ENCODE measurements around the gene CPD.
"Not testable (repeated sequence)": the region's sequence is repeated elsewhere in the genome, so short reads cannot be mapped to it uniquely, and the experiment has no call there.

CPD gene

DNA sequence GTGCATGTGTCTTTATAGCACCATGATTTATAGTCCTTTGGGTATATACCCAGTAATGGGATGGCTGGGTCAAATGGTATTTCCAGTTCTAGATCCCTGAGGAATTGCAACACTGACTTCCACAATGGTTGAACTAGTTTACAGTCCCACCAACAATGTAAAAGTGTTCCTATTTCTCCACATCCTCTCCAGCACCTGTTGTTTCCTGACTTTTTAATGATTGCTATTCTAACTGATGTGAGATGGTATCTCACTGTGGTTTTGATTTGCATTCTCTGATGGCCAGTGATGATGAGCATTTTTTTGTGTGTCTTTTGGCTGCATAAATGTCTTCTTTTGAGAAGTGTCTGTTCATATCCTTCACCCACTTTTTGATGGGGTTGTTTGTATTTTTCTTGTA is 67.9 kb downstream of the CPD start:
- H3K36me3 ChIP-seq (replicated peaks): peaks cover 13% of the 10 kb centered on the region
- H3K27me3 ChIP-seq (ENCODE audit: low read depth); H3K4me3 ChIP-seq; DNase-seq (ENCODE audit: low spot score in 2 of 2); H3K4me1 ChIP-seq; H3K9me3 ChIP-seq; in situ Hi-C loops (cut with MboI; ENCODE audit: low sequenced_read_pairs): not testable (repeated sequence)

DNA sequence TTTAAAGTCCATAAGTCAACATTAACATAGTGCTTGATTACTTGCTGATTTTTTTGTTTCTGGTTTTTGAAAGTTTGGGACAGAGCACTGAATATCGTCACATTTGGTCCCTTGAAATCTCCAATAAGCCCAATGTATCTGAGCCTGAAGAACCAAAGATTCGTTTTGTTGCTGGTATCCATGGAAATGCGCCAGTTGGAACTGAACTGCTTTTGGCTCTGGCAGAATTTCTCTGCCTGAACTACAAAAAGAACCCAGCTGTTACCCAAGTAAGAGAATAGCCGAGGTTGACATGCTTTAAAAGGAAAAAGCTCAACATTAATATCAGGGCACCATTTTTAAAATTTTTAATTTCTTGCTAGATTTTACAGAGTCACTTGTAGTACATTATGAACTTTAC is 70.8 kb downstream of the CPD start:
- no peak for DNase-seq (ENCODE audit: low spot score in 2 of 2)
- Histone ChIP-seq H3K4me1 (no peaks in the 10 kb centered on the region), H3K9me3 (no peaks in the 10 kb centered on the region), H3K4me3 (no peak overlapping the region), H3K36me3 (replicated peaks) (peaks cover 16% of the 10 kb centered on the region), H3K27me3 (ENCODE audit: low read depth) (no peaks in the 10 kb centered on the region)
- in situ Hi-C loops (cut with MboI; ENCODE audit: low sequenced_read_pairs): no loop called here

DNA sequence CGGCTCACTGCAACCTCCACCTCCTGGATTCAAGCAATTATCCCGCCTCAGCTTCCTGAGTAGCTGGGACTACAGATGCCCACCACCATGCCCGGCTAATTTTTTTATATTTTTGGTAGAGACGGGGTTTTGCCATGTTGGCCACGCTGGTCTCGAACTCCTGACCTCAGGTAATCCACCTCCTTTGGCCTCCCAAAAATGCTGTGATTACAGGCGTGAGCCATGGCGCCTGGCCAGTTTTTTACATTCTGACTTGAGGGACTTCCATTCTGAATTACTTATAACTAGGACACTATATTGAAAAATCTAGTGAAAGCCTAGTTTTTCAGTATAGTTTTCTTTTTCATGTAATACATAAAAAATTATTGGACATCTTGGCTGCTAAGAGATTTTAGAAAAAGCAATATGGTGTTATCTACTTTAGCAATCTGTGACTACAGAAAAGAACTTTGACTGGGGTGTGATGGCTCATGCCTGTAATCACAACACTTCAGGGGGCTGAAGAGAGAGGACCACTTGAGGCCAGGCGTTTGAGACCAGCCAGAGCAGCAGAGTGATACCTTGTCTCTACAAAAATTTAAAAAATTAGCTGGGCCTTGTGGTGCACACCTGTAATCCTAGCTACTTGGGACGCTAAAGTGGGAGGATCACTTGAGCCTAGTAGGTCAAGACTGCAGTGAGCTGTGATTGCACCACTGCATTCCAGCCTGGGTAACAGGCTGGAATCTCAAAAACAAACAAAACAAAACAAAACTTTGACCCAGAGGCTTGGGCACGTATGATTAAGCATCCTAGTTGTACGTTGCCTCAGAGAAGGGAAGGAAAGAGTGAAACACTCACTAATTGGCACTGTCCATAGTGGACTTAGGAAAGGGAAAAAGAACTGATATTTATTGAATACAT is 71.6 kb downstream of the CPD start:
- Histone ChIP-seq H3K4me3 (no peak overlapping the region), H3K9me3 (no peaks in the 10 kb centered on the region), H3K36me3 (replicated peaks) (peaks cover 18% of the 10 kb centered on the region), H3K4me1 (no peaks in the 10 kb centered on the region), H3K27me3 (ENCODE audit: low read depth) (no peaks in the 10 kb centered on the region)
- in situ Hi-C loops (cut with MboI; ENCODE audit: low sequenced_read_pairs): no loop called here
- no peak for DNase-seq (ENCODE audit: low spot score in 2 of 2)

DNA sequence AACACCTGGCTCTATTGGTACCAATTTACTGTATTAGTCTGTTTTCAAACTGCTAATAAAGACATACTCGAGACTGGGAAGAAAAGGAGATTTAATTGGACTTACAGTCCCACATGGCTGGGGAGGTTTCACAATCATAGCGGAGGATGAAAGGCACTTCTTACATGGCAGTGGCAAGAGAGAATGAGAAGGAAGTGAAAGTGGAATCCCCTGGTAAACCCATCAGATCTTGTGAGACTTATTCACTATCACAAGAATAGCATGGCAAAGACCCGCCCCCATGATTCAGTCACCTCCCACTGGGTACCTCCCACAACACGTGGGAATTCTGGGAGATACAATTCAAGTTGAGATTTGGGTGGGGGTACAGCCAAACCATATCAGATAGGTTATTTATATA is 75.9 kb downstream of the CPD start:
- no peak overlapping the region for H3K4me3 ChIP-seq

DNA sequence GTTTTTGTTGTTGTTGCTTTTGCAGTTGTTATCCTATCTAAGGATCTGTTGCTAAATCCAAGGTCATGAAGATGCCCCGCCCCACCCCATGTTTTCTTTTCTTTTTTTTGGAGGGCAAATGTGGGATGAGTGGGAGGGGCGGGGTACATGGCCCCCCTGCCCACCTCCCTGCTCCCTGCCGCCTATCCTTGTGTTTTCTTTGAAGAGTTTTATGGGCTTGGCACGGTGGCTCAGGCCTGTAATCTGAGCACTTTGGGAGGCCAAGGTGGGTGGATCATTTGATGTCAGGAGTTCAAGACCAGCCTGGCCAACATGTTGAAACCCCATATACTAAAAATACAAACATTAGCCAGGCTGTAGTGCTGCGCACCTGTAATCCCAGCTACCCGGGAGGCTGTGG is 79.6 kb downstream of the CPD start:
- no peaks in the 10 kb centered on the region for H3K27me3 ChIP-seq (ENCODE audit: low read depth)
- no peak overlapping the region for H3K4me3 ChIP-seq
- H3K9me3 ChIP-seq: no peaks in the 10 kb centered on the region
- peaks cover 28% of the 10 kb centered on the region for H3K36me3 ChIP-seq (replicated peaks)
- DNase-seq (ENCODE audit: low spot score in 2 of 2): no peak
- H3K4me1 ChIP-seq: no peaks in the 10 kb centered on the region
- in situ Hi-C loops (cut with MboI; ENCODE audit: low sequenced_read_pairs): no loop called here

More for the DNA sequence above, 75.9 kb downstream of the CPD start:
- DNase-seq (ENCODE audit: low spot score in 2 of 2): no peak
- no peaks in the 10 kb centered on the region for H3K9me3 ChIP-seq
- in situ Hi-C loops (cut with MboI; ENCODE audit: low sequenced_read_pairs): no loop called here
- no peaks in the 10 kb centered on the region for H3K4me1 ChIP-seq
- H3K36me3 ChIP-seq (replicated peaks): peaks cover 24% of the 10 kb centered on the region
- no peaks in the 10 kb centered on the region for H3K27me3 ChIP-seq (ENCODE audit: low read depth)

DNA sequence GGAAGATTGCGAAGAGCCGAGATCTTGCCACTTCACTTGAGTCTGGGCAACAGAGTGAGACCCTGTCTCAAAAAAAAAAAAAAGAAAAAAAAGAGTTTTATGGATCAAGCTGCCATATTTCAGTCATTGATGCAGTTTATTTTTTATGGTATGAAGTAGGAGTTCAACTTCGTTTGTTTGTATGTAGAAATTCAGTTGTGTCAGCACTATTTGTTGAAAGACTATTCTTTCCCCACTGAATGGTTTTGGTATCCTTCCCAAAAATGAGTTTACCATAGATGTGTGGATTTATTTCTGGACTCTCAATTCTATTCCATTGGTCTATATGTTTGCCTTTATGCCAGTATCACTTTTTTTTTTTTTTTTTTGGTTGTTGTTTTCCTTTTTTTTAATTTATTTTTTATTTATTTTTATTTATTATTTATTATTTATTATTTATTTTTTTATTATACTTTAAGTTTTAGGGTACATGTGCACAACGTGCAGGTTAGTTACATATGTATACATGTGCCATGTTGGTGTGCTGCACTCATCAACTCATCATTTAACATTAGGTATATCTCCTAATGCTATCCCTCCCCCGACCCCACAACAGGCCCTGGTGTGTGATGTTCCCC is 80.2 kb downstream of the CPD start:
- H3K27me3 ChIP-seq (ENCODE audit: low read depth); DNase-seq (ENCODE audit: low spot score in 2 of 2); H3K9me3 ChIP-seq; H3K4me1 ChIP-seq; in situ Hi-C loops (cut with MboI; ENCODE audit: low sequenced_read_pairs); H3K4me3 ChIP-seq: not testable (repeated sequence)
- H3K36me3 ChIP-seq (replicated peaks): peaks cover 28% of the 10 kb centered on the region

DNA sequence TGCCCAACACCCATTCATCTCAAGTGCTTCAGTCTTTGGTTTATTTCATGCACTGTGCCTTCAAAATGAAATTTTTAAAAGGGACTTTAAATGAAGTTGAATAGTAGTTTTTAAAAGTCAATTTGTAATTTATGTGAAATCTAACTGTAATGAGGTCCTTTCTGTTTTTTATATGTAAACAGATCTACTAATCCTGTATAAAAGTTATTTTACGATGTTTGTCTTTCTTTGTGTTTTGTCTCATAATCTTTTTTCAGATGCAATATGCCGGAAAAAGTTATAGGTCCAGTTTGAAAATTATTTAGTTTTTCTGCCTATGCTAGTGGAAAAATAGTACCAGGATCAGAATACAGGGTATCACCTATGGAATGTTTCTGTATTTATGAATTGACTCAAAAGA is 89.7 kb downstream of the CPD start:
- peaks cover 16% of the 10 kb centered on the region for H3K27me3 ChIP-seq (ENCODE audit: low read depth)
- in situ Hi-C loops (cut with MboI; ENCODE audit: low sequenced_read_pairs): no loop called here
- no peak overlapping the region for H3K4me3 ChIP-seq
- peak in 1 of 2 experiments; percentile 56 for DNase-seq (ENCODE audit: low spot score in 2 of 2)
- peaks cover 10% of the 10 kb centered on the region for H3K36me3 ChIP-seq (replicated peaks)
- H3K4me1 ChIP-seq: peaks cover 13% of the 10 kb centered on the region
- H3K9me3 ChIP-seq: no peaks in the 10 kb centered on the region

DNA sequence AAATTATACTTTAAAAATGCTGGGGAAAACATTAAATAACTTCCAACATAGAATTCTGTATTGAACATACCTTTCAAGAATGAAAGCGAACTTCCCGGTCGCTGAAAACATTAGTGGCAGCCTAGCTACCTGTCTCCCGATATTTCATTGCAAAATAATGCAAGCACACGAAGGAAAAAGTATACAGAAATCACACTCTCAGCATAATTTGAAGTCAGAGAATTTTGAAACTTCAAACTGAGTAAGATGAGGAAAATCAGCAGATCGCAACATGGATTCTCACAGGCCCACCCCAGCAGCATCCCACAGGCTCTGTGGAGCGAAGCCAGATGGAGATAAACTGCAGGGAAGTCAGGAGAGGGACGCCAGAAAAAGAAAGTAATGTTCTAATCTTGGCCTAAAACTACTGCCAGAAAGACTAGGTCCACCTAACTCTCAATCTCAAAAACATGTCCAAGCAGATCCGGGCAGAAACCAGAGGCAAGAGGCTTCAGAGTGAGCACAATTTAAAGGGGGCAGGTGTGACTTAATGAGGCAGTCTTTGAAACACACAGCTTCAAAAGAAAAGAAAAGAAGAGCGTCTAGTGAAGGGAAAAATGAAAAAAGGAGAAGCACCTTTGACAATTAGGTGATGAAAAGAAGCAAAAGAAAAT is 93.6 kb downstream of the CPD start:
- no peak for DNase-seq (ENCODE audit: low spot score in 2 of 2)
- Histone ChIP-seq H3K27me3 (ENCODE audit: low read depth) (peaks cover 17% of the 10 kb centered on the region), H3K4me3 (no peak overlapping the region), H3K4me1 (peaks cover 18% of the 10 kb centered on the region), H3K9me3 (no peaks in the 10 kb centered on the region), H3K36me3 (replicated peaks) (no peaks in the 10 kb centered on the region)
- in situ Hi-C loops (cut with MboI; ENCODE audit: low sequenced_read_pairs): loop anchor here (10.0 kb wide), 1 partner anchor 242 kb away; no protein-coding TSS in a partner anchor

DNA sequence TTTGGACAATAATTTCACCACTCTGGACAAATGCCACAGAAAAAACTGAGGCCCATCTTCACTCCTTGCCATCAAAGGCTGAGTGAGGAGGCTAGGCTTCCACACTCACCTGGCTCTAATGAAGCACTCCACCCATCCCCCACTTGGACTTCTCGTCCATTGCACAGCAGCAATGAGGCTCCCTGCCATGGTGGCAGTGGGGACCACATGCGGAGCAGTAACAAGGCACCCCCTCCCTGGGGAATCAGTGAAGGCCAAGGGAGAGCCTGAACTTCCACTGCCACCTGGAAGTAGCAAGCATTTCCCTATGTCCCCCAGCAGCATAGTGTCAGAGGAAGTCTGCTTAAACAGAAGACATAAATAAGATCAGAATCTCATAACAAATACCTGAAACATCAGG is 96.5 kb downstream of the CPD start:
- in situ Hi-C loops (cut with MboI; ENCODE audit: low sequenced_read_pairs): loop anchor here (10.0 kb wide), 1 partner anchor 240 kb away; no protein-coding TSS in a partner anchor
- Histone ChIP-seq H3K36me3 (replicated peaks) (no peaks in the 10 kb centered on the region), H3K4me1 (peaks cover 9% of the 10 kb centered on the region; the same call in 1 of the 2 replicates), H3K9me3 (no peaks in the 10 kb centered on the region), H3K27me3 (ENCODE audit: low read depth) (peaks cover 15% of the 10 kb centered on the region), H3K4me3 (no peak overlapping the region)
- DNase-seq (ENCODE audit: low spot score in 2 of 2): no peak

DNA sequence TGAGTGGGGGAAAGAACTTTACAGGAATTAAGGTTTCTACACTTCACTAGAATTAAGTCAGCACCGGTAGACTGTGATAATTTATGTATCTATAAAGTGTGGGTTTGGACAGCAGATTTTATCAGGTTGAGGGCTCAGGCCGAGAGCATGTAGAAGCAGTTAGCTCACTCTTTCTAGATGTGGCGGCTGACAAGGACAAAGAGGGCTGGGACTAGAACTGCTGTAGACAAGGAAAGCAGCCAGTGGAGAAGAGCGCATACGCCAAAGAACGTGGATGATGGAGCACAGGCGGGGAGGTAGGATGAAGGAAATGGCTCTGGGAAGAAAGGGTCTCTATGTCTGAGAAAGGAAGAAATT is 98.0 kb downstream of the CPD start:
- Histone ChIP-seq H3K4me1 (peaks cover 9% of the 10 kb centered on the region; the same call in 1 of the 2 replicates), H3K9me3 (no peaks in the 10 kb centered on the region), H3K36me3 (replicated peaks) (peaks cover 10% of the 10 kb centered on the region; the same call in 1 of the 2 replicates), H3K27me3 (ENCODE audit: low read depth) (peaks cover 12% of the 10 kb centered on the region), H3K4me3 (peak overlapping the region; percentile 81)
- peak in 1 of 2 experiments; percentile 17 for DNase-seq (ENCODE audit: low spot score in 2 of 2)
- in situ Hi-C loops (cut with MboI; ENCODE audit: low sequenced_read_pairs): loop anchor here (10.0 kb wide), 1 partner anchor 238 kb away; no protein-coding TSS in a partner anchor

DNA sequence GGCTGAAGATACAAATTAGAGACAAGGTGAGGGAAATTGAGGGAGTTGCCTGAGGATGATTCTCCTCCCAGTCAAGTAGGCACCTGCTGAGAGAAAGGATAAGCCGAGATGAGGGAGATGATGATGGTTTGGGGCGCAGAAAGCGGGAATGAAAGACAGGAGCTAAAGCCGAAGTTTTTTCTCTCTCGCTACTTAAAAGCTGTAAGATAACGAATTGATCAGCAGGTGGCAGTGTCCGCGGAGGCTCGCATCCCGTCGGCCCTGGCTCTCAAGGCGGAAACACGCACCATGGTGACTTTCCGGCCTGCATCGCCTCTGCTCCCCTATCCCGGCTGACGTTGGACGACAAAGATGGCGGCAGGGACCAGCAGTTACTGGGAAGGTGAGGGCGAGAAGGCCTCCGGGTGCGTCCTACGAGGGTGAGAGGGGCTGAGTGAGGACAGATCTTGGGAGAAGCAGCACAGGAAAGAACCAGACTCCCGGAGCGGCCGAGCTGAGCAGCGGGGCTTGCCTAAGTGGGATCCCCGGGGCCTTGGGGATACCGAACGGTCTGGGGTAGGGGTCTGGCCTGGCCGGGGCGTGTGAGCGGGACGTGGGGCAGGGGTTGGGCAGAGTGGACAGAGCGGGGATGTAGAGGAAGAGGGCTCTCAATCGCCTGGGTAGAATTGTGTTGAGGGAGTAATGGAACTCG is 98.5 kb downstream of the CPD start, which contains the start of gene GOSR1:
GOSR1 (plus strand) TSS at position 326 of the 691 bp plus-strand sequence; CDS start at position 352, 26 bp downstream.
- peaks cover 9% of the 10 kb centered on the region; the same call in 1 of the 2 replicates for H3K4me1 ChIP-seq
- peak; percentile 91 to 95 for DNase-seq (ENCODE audit: low spot score in 2 of 2)
- in situ Hi-C loops (cut with MboI; ENCODE audit: low sequenced_read_pairs): loop anchor here (10.0 kb wide), 1 partner anchor 238 kb away; no protein-coding TSS in a partner anchor
- peak within 1 kb of the TSS; percentile 81 for H3K4me3 ChIP-seq
- H3K9me3 ChIP-seq: no peaks in the 10 kb centered on the region
- H3K36me3 ChIP-seq (replicated peaks): peaks cover 14% of the 10 kb centered on the region
- H3K27me3 ChIP-seq (ENCODE audit: low read depth): peaks cover 9% of the 10 kb centered on the region

DNA sequence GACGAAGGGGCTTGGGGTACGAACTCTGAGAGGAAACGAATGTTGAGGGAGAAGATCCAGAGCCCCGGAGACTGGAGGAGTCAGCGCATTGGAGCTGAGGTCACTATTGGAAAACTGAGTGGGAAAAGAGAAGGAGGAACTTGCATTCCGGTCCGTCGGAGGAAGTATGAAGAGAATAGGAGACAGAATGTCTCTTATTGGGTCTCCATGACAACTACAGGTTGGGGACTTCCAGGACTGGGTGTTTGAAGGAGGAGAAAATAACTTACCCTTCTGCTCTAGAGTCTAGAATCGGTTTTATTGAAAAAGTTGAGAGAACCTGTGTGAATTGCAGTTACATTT is 99.0 kb downstream of the CPD start:
- in situ Hi-C loops (cut with MboI; ENCODE audit: low sequenced_read_pairs): loop anchor here (10.0 kb wide), 1 partner anchor 237 kb away; no protein-coding TSS in a partner anchor
- Histone ChIP-seq H3K9me3 (no peaks in the 10 kb centered on the region), H3K27me3 (ENCODE audit: low read depth) (peaks cover 8% of the 10 kb centered on the region), H3K36me3 (replicated peaks) (peaks cover 19% of the 10 kb centered on the region), H3K4me3 (peak overlapping the region; percentile 81), H3K4me1 (peaks cover 9% of the 10 kb centered on the region; the same call in 1 of the 2 replicates)
- DNase-seq (ENCODE audit: low spot score in 2 of 2): no peak

DNA sequence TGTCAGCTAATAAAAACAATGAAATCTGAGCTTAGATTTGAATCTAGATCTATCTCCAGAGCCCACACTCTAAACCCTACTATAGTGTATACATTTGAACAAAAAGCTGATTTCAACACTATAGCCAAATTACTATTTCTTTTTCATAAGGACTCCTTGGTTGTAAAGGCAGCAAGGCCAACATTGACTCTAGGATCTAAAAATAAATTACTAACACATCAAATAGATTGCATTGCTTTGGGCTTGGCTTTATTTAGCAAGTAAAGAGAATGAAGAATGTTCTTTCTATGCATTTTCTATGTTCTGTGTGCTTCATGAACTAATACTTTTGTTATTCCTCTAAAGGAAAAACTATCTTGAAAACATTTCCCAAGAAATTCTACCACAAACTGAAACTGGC is 103.8 kb downstream of the CPD start:
- in situ Hi-C loops (cut with MboI; ENCODE audit: low sequenced_read_pairs): no loop called here
- H3K36me3 ChIP-seq (replicated peaks): peaks cover 40% of the 10 kb centered on the region
- no peak for DNase-seq (ENCODE audit: low spot score in 2 of 2)

More for the DNA sequence above, 103.8 kb downstream of the CPD start:
- H3K27me3 ChIP-seq (ENCODE audit: low read depth): no peaks in the 10 kb centered on the region
- no peaks in the 10 kb centered on the region for H3K9me3 ChIP-seq
- peaks cover 3% of the 10 kb centered on the region; the same call in 1 of the 2 replicates for H3K4me1 ChIP-seq
- no peak overlapping the region for H3K4me3 ChIP-seq

Measured in HAP-1 (cell line).